Esophagus muscularis mucosa (tissue), 4 donors: ENCODE measurements around the gene CCL24. TPM values are rescaled to one million over a fixed set of nuclear protein-coding genes. Genes with fewer than 3 reads are reported as not detected.
"Not testable (repeated sequence)": the region's sequence is repeated elsewhere in the genome, so short reads cannot be mapped to it uniquely, and the experiment has no call there.

Experiments used
- DNase-seq: peaks from one replicate; pipeline ENCODE4 v3.0.0-alpha.2; 2017; ENCODE audit errors: extremely low spot score
- H3K27ac ChIP-seq, 4 donors: fragments of 200-600 bp; sonication (generic); replicated peaks in 1 of 4; 1 replicate in 3 of 4; 2 replicates in 1 of 4; pipeline ENCODE4 v1.5.1; 2016 to 2019; ENCODE audit warnings: mild to moderate bottlenecking in 1 of 4
- H3K27me3 ChIP-seq, 4 donors: fragments of 200-600 bp; sonication (generic); one replicate each; pipeline versions ENCODE4 v1.5.1 to v1.6.0; 2016 to 2019
- H3K36me3 ChIP-seq, 4 donors: fragments of 200-600 bp; sonication (generic); one replicate each; pipeline ENCODE4 v1.5.1; 2016 to 2019
- H3K4me1 ChIP-seq, 4 donors: fragments of 200-600 bp; sonication (generic); one replicate each; pipeline ENCODE4 v1.5.1; 2016 to 2019
- H3K4me3 ChIP-seq, 4 donors: fragments of 200-600 bp; sonication (generic); 1 replicate in 2 of 4; 2 replicates in 2 of 4; pipeline ENCODE4 v1.5.1; 2016 to 2019; ENCODE audit warnings: mild to moderate bottlenecking in 4 of 4, moderate library complexity in 1 of 4
- H3K9me3 ChIP-seq, 4 donors: fragments of 200-600 bp; sonication (generic); 1 replicate in 3 of 4; 2 replicates in 1 of 4; pipeline ENCODE4 v1.5.1; 2016 to 2019
- CTCF ChIP-seq, 3 experiments: fragments of 200-600 bp in 2 of 3; fragments of 450-650 bp in 1 of 3; sonication (generic) in 2 of 3; IDR thresholded peaks; one replicate each; pipeline ENCODE4 v1.5.1; 2017 to 2019; ENCODE audit warnings: antibody characterized with exemption in 3 of 3, mild to moderate bottlenecking in 2 of 3, moderate library complexity in 1 of 3
- EP300 ChIP-seq: sonication (generic); formaldehyde crosslinking; IDR thresholded peaks from one replicate; pipeline ENCODE4 v1.6.1; 2017; ENCODE audit warnings: antibody characterized with exemption
- POLR2A ChIP-seq: fragments of 450-650 bp; IDR thresholded peaks from one replicate; pipeline ENCODE4 v1.6.1; 2017; ENCODE audit warnings: antibody characterized with exemption, moderate library complexity, mild to moderate bottlenecking, low read depth
- POLR2AphosphoS5 ChIP-seq, 2 donors: sonication (generic); formaldehyde crosslinking; IDR thresholded peaks; one replicate each; pipeline ENCODE4 v1.6.1; 2017; ENCODE audit warnings: antibody characterized with exemption in 2 of 2
- WGBS: methylation state at CpG from one replicate; pipeline ENCODE4 v1.1.5; 2018; 5-methylcytosine and 5-hydroxymethylcytosine counted together
- intact Hi-C: fragments of 100-400 bp; cut with DNase I; formaldehyde crosslinking; loops from one replicate; pipeline ENCODE4 v1.15.1; 2023
- total RNA-seq, 4 donors: library from RNA; depleted of rRNA; stranded (reverse); fragments of >200 nt; gene quantifications; one replicate each; pipeline versions ENCODE4 v1.1.0 to v1.2.1, GENCODE V29; 2016

Gene CCL24
- total RNA-seq, 4 donors from 2014 or later = 0.99 TPM; not detected in 3

- H3K27ac ChIP-seq = peak within 1 kb of the TSS; percentile 28 to 49 (median 44)
- 72% methylated on average over 9 of the region's 9 CpGs for WGBS
- H3K4me1 ChIP-seq = peaks cover 0 to 8% (median 2%) of the 10 kb centered on the region in 4 donors
- H3K27me3 ChIP-seq = no peaks in the 10 kb centered on the region
- TF ChIP-seq CTCF (IDR thresholded peaks at IDR 0.05) (no peak), EP300 (no peak), POLR2A (no peak), POLR2AphosphoS5 (IDR thresholded peaks at IDR 0.05) (no peak)
- no peak within 1 kb of the TSS for H3K4me3 ChIP-seq
- no peak for DNase-seq
- no peaks in the 10 kb centered on the region for H3K36me3 ChIP-seq
- H3K9me3 ChIP-seq = no peaks in the 10 kb centered on the region
- intact Hi-C loops = no loop called here
Observed at GRCh38 chr7:75772081-75773077, 41.2 kb downstream of the CCL24 start, which contains the start of gene CCL26. Gene CCL26, minus strand, starts transcription at chr7:75772211. Its CDS starts 35 bp downstream, at chr7:75772176.

- TF ChIP-seq POLR2A (no peak), POLR2AphosphoS5 (IDR thresholded peaks at IDR 0.05) (no peak), EP300 (no peak), CTCF (IDR thresholded peaks at IDR 0.05) (no peak)
- intact Hi-C loops = no loop called here
- Histone ChIP-seq H3K27ac (no peak overlapping the region), H3K4me1 (peaks cover 0 to 8% (median 2%) of the 10 kb centered on the region in 4 donors), H3K27me3 (no peaks in the 10 kb centered on the region), H3K36me3 (no peaks in the 10 kb centered on the region), H3K4me3 (no peak overlapping the region), H3K9me3 (no peaks in the 10 kb centered on the region)
- no peak for DNase-seq
- WGBS = 85% methylated on average over 1 of the region's 1 CpG
Observed at GRCh38 chr7:75771224-75771623, 42.4 kb downstream of the CCL24 start.

GRCh38 chr7:75762350-75762917 is 51.2 kb downstream of the CCL24 start:
- DNase-seq = no peak
- WGBS = 15% methylated on average over 2 of the region's 2 CpGs
- intact Hi-C loops = no loop called here

GRCh38 chr7:75761801-75762200 is 51.8 kb downstream of the CCL24 start:
- H3K4me1 ChIP-seq, DNase-seq, intact Hi-C loops, H3K36me3 ChIP-seq, H3K27me3 ChIP-seq, H3K27ac ChIP-seq, H3K4me3 ChIP-seq, H3K9me3 ChIP-seq: not testable (repeated sequence)
- WGBS = 85% methylated on average over 3 of the region's 3 CpGs

More at GRCh38 chr7:75762350-75762917, 51.2 kb downstream of the CCL24 start:
- H3K4me3 ChIP-seq = no peak overlapping the region
- H3K27me3 ChIP-seq = no peaks in the 10 kb centered on the region
- no peaks in the 10 kb centered on the region for H3K9me3 ChIP-seq
- H3K27ac ChIP-seq = no peak overlapping the region
- no peaks in the 10 kb centered on the region for H3K36me3 ChIP-seq
- H3K4me1 ChIP-seq = peaks cover 0 to 6% (median 0%) of the 10 kb centered on the region in 4 donors
- TF ChIP-seq POLR2AphosphoS5 (IDR thresholded peaks at IDR 0.05) (no peak), CTCF (IDR thresholded peaks at IDR 0.05) (peak; percentile 76 to 83 (median 77))

Other genes starting within 250 kb of the CCL24 start
- 10 to 100 TPM; 15.8 to 33.2 (median 22.8) TPM for gene HIP1, start 74.9 kb downstream of the CCL24 start, total RNA-seq
- 1 to 10 TPM in 2 of 4 donors, not detected in 2; 1.2 to 2.0 TPM for gene CCL26, start 41.6 kb downstream of the CCL24 start, total RNA-seq
- gene RHBDD2, start 65.2 kb upstream of the CCL24 start, total RNA-seq = 10 to 100 TPM; 19.1 to 40.2 (median 32.6) TPM
- 10 to 100 TPM; 37.8 to 71.4 (median 63.6) TPM for gene POR, start 101.3 kb upstream of the CCL24 start, total RNA-seq
- 10 to 100 TPM; 23.2 to 37.8 (median 31.2) TPM for gene TMEM120A, start 180.8 kb upstream of the CCL24 start, total RNA-seq
- 10 to 100 TPM; 13.9 to 20.0 (median 17.9) TPM for gene STYXL1, start 234.2 kb upstream of the CCL24 start, total RNA-seq
- gene MDH2, start 234.3 kb upstream of the CCL24 start, total RNA-seq = 100 to 1,000 TPM in 2 of 4 donors, 10 to 100 TPM in 2; 91.3 to 181 (median 105) TPM